Colonic mucosa (tissue), 4 donors: Measurements from ENCODE around the gene L3MBTL4. TPM values are rescaled to one million over a fixed set of nuclear protein-coding genes. Genes with fewer than 3 reads are reported as not detected.

Experiments used
- DNase-seq: peaks from one replicate; pipeline ENCODE4 v3.0.0-alpha.2; 2020
- H3K27ac ChIP-seq: fragments of 200-600 bp; one replicate; pipeline ENCODE4 v1.8.0; 2021
- H3K27me3 ChIP-seq: fragments of 200-600 bp; one replicate; pipeline ENCODE4 v1.8.0; 2021
- H3K36me3 ChIP-seq: fragments of 200-600 bp; one replicate; pipeline ENCODE4 v1.8.0; 2021
- H3K4me1 ChIP-seq: fragments of 200-600 bp; one replicate; pipeline ENCODE4 v1.8.0; 2021; ENCODE audit warnings: mild to moderate bottlenecking
- H3K4me3 ChIP-seq: fragments of 200-600 bp; one replicate; pipeline ENCODE4 v1.8.0; 2021
- H3K9ac ChIP-seq, 2 donors: one replicate each; pipeline ENCODE4 v1.7.0; 2013; ENCODE audit warnings: control low read depth in 2 of 2, low read depth in 2 of 2, low read length in 2 of 2
- H3K9me3 ChIP-seq: fragments of 200-600 bp; one replicate; pipeline ENCODE4 v1.8.0; 2021
- intact Hi-C: fragments of 100-400 bp; cut with DNase I; formaldehyde crosslinking; loops from one replicate; pipeline ENCODE4 v1.14.1; 2022
- total RNA-seq, 2 donors: library from RNA; stranded (reverse); fragmentation: NEBNext Ultra II Directional in 1 of 2; extraction: Animal tissue kit (Norgen Biotek cat#: 25700) in 1 of 2; gene quantifications; one replicate each; pipeline ENCODE4 v1.2.1, GENCODE V29; 2021
- TF ChIP-seq, protein P1 (sequence below): fragments of 200-600 bp; IDR thresholded peaks from one replicate; pipeline ENCODE4 v1.8.0; 2022; ENCODE audit warnings: antibody characterized with exemption, mild to moderate bottlenecking
- donor health status: healthy.
- donor health status: DM: no; HTN: no; CAD: no.
- donor health status: DM: no; HTN: no; CAD: no.

L3MBTL4 gene
- total RNA-seq, 2 donors from 2014 or later, result 3.5 to 3.8 TPM

DNA sequence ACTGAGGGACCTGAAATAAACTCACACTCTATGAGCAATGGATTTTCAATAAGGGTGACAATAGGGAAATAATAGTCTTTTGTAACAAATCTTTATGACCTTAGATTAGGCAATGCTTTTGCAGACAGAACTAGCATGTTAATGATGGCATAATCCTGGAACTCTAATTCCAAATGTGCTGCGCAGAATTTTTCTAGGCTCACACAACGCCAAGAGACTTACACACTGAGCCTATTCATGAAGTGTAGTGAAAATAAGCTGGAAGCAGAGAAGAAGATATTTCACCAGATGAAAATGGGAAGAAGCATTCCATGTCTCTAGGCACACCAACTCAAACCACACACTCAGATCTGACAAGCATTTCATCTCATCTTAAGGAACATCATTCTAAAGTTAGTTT, 178.5 kb downstream of the L3MBTL4 start:
- Histone ChIP-seq H3K9ac (no peak overlapping the region), H3K27ac (no peak overlapping the region), H3K27me3 (no peaks in the 10 kb centered on the region), H3K9me3 (no peaks in the 10 kb centered on the region), H3K36me3 (no peaks in the 10 kb centered on the region), H3K4me3 (no peak overlapping the region), H3K4me1 (no peaks in the 10 kb centered on the region)
- DNase-seq, result no peak
- intact Hi-C loops, result no loop called here
- TF ChIP-seq, protein P1, sequence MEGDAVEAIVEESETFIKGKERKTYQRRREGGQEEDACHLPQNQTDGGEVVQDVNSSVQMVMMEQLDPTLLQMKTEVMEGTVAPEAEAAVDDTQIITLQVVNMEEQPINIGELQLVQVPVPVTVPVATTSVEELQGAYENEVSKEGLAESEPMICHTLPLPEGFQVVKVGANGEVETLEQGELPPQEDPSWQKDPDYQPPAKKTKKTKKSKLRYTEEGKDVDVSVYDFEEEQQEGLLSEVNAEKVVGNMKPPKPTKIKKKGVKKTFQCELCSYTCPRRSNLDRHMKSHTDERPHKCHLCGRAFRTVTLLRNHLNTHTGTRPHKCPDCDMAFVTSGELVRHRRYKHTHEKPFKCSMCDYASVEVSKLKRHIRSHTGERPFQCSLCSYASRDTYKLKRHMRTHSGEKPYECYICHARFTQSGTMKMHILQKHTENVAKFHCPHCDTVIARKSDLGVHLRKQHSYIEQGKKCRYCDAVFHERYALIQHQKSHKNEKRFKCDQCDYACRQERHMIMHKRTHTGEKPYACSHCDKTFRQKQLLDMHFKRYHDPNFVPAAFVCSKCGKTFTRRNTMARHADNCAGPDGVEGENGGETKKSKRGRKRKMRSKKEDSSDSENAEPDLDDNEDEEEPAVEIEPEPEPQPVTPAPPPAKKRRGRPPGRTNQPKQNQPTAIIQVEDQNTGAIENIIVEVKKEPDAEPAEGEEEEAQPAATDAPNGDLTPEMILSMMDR, result no peak

DNA sequence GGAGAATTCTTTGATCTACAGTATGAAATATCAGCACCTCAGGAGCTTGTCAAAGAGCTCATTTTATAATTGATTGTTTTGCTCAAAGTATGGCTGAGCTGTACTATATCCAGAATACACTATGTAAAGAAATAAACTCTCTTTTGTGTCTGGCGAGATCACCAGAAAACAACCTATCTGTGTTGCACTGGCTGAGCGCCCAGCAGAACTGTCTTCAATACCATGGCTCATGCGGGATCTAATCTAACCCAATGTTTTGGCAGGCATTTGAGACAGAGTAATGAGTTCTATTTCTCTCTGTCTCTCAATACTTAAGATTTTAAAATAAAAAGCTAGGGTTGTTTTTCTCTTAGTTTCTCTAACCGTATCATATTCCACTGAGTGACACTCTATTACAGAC, 192.4 kb downstream of the L3MBTL4 start:
- TF ChIP-seq, protein P1, result no peak
- no peak for DNase-seq
- intact Hi-C loops, result no loop called here
- no peaks in the 10 kb centered on the region for H3K4me1 ChIP-seq
- H3K9ac ChIP-seq, result no peak overlapping the region
- no peaks in the 10 kb centered on the region for H3K27me3 ChIP-seq
- H3K27ac ChIP-seq, result no peak overlapping the region
- no peaks in the 10 kb centered on the region for H3K9me3 ChIP-seq
- H3K36me3 ChIP-seq, result no peaks in the 10 kb centered on the region
- H3K4me3 ChIP-seq, result no peak overlapping the region

DNA sequence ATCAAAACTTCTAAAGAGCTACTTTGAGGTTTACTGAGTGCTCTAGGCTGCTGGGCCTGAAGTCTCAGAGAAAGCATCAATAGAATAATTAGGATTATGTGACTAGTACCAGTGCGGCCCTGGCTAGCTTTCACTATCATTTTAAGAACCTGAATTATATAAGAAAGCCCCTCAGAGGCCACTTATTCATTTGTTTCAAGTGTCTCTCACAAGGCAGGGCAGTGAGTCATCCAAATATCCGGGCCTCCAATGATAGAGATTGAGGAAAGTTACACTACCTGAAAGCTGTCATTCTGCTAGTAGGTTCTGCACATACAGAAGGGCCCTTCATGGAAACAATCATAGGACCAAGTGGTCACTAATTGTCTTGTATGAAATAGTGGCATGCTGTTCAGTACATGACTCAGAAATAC, 193.1 kb downstream of the L3MBTL4 start:
- TF ChIP-seq, protein P1, result no peak
- DNase-seq, result no peak
- H3K9me3 ChIP-seq, result no peaks in the 10 kb centered on the region
- no peaks in the 10 kb centered on the region for H3K27me3 ChIP-seq
- H3K27ac ChIP-seq, result no peak overlapping the region
- no peak overlapping the region for H3K9ac ChIP-seq
- intact Hi-C loops, result no loop called here
- H3K4me3 ChIP-seq, result no peak overlapping the region
- H3K4me1 ChIP-seq, result no peaks in the 10 kb centered on the region
- H3K36me3 ChIP-seq, result no peaks in the 10 kb centered on the region

DNA sequence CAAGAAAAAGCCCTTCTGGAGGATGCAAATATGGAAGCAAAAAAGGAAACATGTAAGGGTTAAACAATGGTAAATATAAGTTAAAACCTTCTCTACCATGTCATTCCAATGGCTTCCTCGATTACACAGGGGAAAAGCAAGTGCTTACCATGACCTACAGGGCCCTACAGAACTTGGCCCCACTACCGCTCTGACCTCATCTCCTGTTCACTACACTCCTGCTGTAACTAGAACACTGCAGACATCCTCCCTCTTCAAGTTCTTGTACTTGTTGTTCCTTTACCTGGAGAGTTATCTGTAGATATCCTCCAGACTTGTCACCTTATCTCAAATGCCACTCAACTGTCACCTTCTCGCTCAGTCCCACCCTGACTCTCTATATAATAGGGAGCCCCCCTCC, 194.6 kb downstream of the L3MBTL4 start:
- H3K4me1 ChIP-seq, result no peaks in the 10 kb centered on the region
- no peaks in the 10 kb centered on the region for H3K27me3 ChIP-seq
- intact Hi-C loops, result no loop called here
- H3K36me3 ChIP-seq, result no peaks in the 10 kb centered on the region
- no peak for DNase-seq
- no peaks in the 10 kb centered on the region for H3K9me3 ChIP-seq
- H3K27ac ChIP-seq, result no peak overlapping the region
- TF ChIP-seq, protein P1, result no peak
- no peak overlapping the region for H3K9ac ChIP-seq
- H3K4me3 ChIP-seq, result no peak overlapping the region

DNA sequence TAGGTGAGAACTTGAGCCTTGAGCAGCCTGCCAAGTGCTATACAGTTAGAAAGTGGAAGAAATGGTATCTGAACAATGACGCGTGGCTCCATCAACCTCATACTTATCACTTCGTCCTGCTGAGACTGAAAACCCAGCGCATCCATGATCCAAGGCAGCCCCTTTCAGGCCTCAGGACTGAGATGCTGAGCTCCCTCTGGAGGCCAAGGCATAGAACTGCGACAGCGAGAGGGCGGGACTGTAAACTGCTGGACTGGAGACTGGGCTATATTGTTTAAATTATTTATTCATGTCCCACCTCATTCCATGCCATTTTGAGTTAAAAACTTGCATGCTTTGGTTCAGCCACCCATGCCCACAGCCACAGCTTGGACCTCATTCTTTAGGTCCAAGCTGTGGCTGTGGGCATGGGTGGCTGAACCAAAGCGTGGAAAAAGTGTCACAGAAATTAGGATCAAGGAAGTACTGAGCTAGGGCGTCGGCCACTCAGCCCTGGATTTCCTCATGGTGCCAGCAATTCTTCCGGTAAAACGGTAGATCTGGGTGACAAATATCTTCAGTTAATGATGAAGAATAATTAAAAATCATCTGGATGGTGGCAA, 195.5 kb downstream of the L3MBTL4 start:
- Histone ChIP-seq H3K9me3 (no peaks in the 10 kb centered on the region), H3K9ac (no peak overlapping the region), H3K36me3 (no peaks in the 10 kb centered on the region), H3K27me3 (no peaks in the 10 kb centered on the region), H3K4me1 (no peaks in the 10 kb centered on the region), H3K4me3 (no peak overlapping the region), H3K27ac (no peak overlapping the region)
- intact Hi-C loops, result no loop called here
- TF ChIP-seq, protein P1, result no peak
- DNase-seq, result no peak
